Amniotic epithelial cell (primary cell): ENCODE measurements around the gene EFHC2.

Source experiments
- DNase-seq: peaks from one replicate; pipeline ENCODE4 v3.0.0-alpha.2; 2010; ENCODE audit warnings: low read depth

The EFHC2 gene

GRCh38 chrX:44147130-44147529, 196.3 kb downstream of the EFHC2 start:
- DNase-seq: no peak

- no peak for DNase-seq
These were observed 199.1 kb downstream of the EFHC2 start for GRCh38 chrX:44144177-44144945.

- no peak for DNase-seq
These were observed 200.3 kb downstream of the EFHC2 start for GRCh38 chrX:44143061-44143602.

- DNase-seq: no peak
These were observed 213.3 kb downstream of the EFHC2 start for GRCh38 chrX:44130189-44130588.

- DNase-seq: no peak
These were observed 230.1 kb downstream of the EFHC2 start for GRCh38 chrX:44113337-44113736.

GRCh38 chrX:44106864-44107263, 236.6 kb downstream of the EFHC2 start:
- no peak for DNase-seq

GRCh38 chrX:44105228-44105913, 238.1 kb downstream of the EFHC2 start:
- no peak for DNase-seq

GRCh38 chrX:44104699-44105098, 238.8 kb downstream of the EFHC2 start:
- DNase-seq: no peak

- DNase-seq: no peak
These were observed 242.2 kb downstream of the EFHC2 start for GRCh38 chrX:44101281-44101680.

- DNase-seq: no peak
These were observed 244.1 kb downstream of the EFHC2 start for GRCh38 chrX:44099366-44099765.
